GM12878 (cell line): Measurements from ENCODE around the gene ATXN3. TPM values are rescaled to one million over a fixed set of nuclear protein-coding genes. Genes with fewer than 3 reads are reported as not detected.

Experiments
- ATAC-seq: fragments of 200-7000 bp; cut with Tn5 transposase; 3 replicates; pipeline ENCODE4 v1.9.1; 2020; ENCODE audit warnings: mild to moderate bottlenecking, moderate library complexity
- BruUV-seq: library from RNA; stranded (reverse); fragments of 400-500 nt; replicated peaks from 2 replicates; lab custom pipeline; 2021; lab: Mats Ljungman, UMichigan
- CTCF ChIA-PET: fragments of 300-600 bp; sonication (Branson Sonifier 250); formaldehyde crosslinking; extraction: SDS; loops from one replicate; lab custom pipeline; 2021; ENCODE audit warnings: inconsistent platforms; lab: Yijun Ruan, JAX
- POLR2A ChIA-PET: fragments of 350-600 bp; formaldehyde crosslinking; extraction: SDS; loops from one replicate; lab custom pipeline; 2021; ENCODE audit warnings: inconsistent platforms; lab: Charles Lee
- RAD21 ChIA-PET: fragments of 300-600 bp; sonication (Branson Sonifier 250); formaldehyde crosslinking; loops from one replicate; lab custom pipeline; 2023; ENCODE audit warnings: antibody characterized with exemption; ENCODE audit not compliant: unreplicated experiment; lab: Charles Lee
- SMC1A ChIA-PET: fragments of 300-600 bp; sonication (Branson Sonifier 250); formaldehyde crosslinking; loops from one replicate; lab custom pipeline; 2023; ENCODE audit not compliant: unreplicated experiment, uncharacterized antibody; lab: Charles Lee
- DNase-seq: peaks from one replicate; pipeline ENCODE4 v3.0.0-alpha.2; 2011; ENCODE audit warnings: low read depth, low spot score
- FAIRE-seq: peaks from 3 replicates; lab custom pipeline; 2011; peaks lifted over from hg19 to GRCh38; lab: Jason Lieb, UNC
- H2AFZ ChIP-seq: 2 replicates; pipeline ENCODE4 v1.6.0; 2011; ENCODE audit warnings: low read depth, low read length, control low read depth; ENCODE audit not compliant: control insufficient read depth
- H3K27ac ChIP-seq: 2 replicates; pipeline ENCODE4 v1.5.1; 2011; ENCODE audit warnings: control low read depth; ENCODE audit not compliant: control insufficient read depth, insufficient read depth
- H3K27me3 ChIP-seq, 2 experiments: replicated peaks in 1 of 2; 2 replicates each; pipeline versions ENCODE4 v1.6.0 to v1.6.1; 2011; ENCODE audit warnings: low read length in 1 of 2; ENCODE audit not compliant: control insufficient read depth in 2 of 2, insufficient read depth in 2 of 2
- H3K36me3 ChIP-seq, 2 experiments: 2 replicates each; pipeline ENCODE4 v1.5.1; 2011; ENCODE audit warnings: low read length in 1 of 2; ENCODE audit not compliant: control insufficient read depth in 2 of 2, insufficient read depth in 2 of 2
- H3K4me1 ChIP-seq: 2 replicates; pipeline ENCODE4 v1.6.1; 2011; ENCODE audit warnings: mild to moderate bottlenecking, low read length, moderate library complexity, mixed read lengths; ENCODE audit not compliant: control insufficient read depth, insufficient read depth
- H3K4me2 ChIP-seq: 2 replicates; pipeline ENCODE4 v1.6.0; 2011; ENCODE audit warnings: control low read depth; ENCODE audit not compliant: control insufficient read depth, insufficient read depth
- H3K4me3 ChIP-seq: fragments of 200-600 bp; sonication (generic); 2 replicates; pipeline ENCODE4 v1.5.1; 2016
- H3K79me2 ChIP-seq: 2 replicates; pipeline ENCODE4 v1.6.0; 2011; ENCODE audit warnings: low read length; ENCODE audit not compliant: control insufficient read depth, insufficient read depth
- H3K9ac ChIP-seq: 2 replicates; pipeline ENCODE4 v1.8.0; 2011; ENCODE audit warnings: low read length, control low read depth, mixed read lengths; ENCODE audit not compliant: control insufficient read depth, insufficient read depth
- H3K9me3 ChIP-seq: replicated peaks from 3 replicates; pipeline ENCODE4 v1.5.1; 2011; ENCODE audit warnings: mild to moderate bottlenecking, low read length; ENCODE audit not compliant: control insufficient read depth, insufficient read depth
- H4K20me1 ChIP-seq: 2 replicates; pipeline ENCODE4 v1.6.0; 2011; ENCODE audit not compliant: control insufficient read depth, insufficient read depth
- EGR1 ChIP-seq, 2 experiments: IDR thresholded peaks; 1 replicate in 1 of 2; 2 replicates in 1 of 2; pipeline ENCODE4 v1.6.1; 2011 to 2012; ENCODE audit warnings: low read depth in 2 of 2, low read length in 2 of 2, borderline replicate concordance in 1 of 2, mild to moderate bottlenecking in 1 of 2, moderate library complexity in 1 of 2
- EP300 ChIP-seq, 2 experiments: fragments of 150-350 bp in 1 of 2; IDR thresholded peaks; 2 replicates each; pipeline ENCODE4 v1.6.1; 2011 to 2012; ENCODE audit warnings: low read depth in 2 of 2, low read length in 2 of 2, borderline replicate concordance in 1 of 2, improper control_type of control experiment in 1 of 2, inconsistent platforms in 1 of 2; ENCODE audit not compliant: control insufficient read depth in 1 of 2
- ESRRA ChIP-seq: IDR thresholded peaks from 2 replicates; pipeline ENCODE4 v1.6.1; 2012; ENCODE audit warnings: mild to moderate bottlenecking, low read length, improper control_type of control experiment
- MEF2B ChIP-seq: fragments of 450-650 bp; IDR thresholded peaks from 2 replicates; pipeline ENCODE4 v1.6.1; 2018; ENCODE audit warnings: mild to moderate bottlenecking, moderate library complexity; ENCODE audit not compliant: partially characterized antibody, poor library complexity, severe bottlenecking
- POU2F2 ChIP-seq: IDR thresholded peaks from 3 replicates; pipeline ENCODE4 v1.6.1; 2011; ENCODE audit warnings: low read depth, mild to moderate bottlenecking, low read length, borderline replicate concordance
- RUNX3 ChIP-seq: IDR thresholded peaks from 2 replicates; pipeline ENCODE4 v1.6.1; 2012; ENCODE audit warnings: low read length, inconsistent platforms
- TARDBP ChIP-seq: IDR thresholded peaks from 2 replicates; pipeline ENCODE4 v1.6.1; 2016; ENCODE audit warnings: borderline replicate concordance
- YY1 ChIP-seq: IDR thresholded peaks from 2 replicates; pipeline ENCODE4 v1.6.1; 2011; ENCODE audit warnings: low read depth, mild to moderate bottlenecking, low read length
- WGBS: methylation state at CpG from one replicate; pipeline ENCODE4 v1.1.6; 2016; ENCODE audit warnings: low lambda C conversion rate; ENCODE audit not compliant: insufficient replicate concordance, insufficient coverage; ENCODE audit errors: missing lambda C conversion rate; 5-methylcytosine and 5-hydroxymethylcytosine counted together
- in situ Hi-C: fragments of 300-500 bp; cut with MboI; formaldehyde crosslinking; loops from 9 replicates; pipeline ENCODE4 v1.14.3; 2018; ENCODE audit warnings: mixed read lengths
- intact Hi-C: fragments of 100-400 bp; cut with micrococcal nuclease; formaldehyde crosslinking; loops from one replicate; pipeline ENCODE4 v1.14.2; 2022; ENCODE audit not compliant: unreplicated experiment
- polyA plus RNA-seq, 11 experiments: library from polyadenylated mRNA; depleted of rRNA in 4 of 11; unstranded in 6 of 11; stranded (reverse) in 5 of 11; fragments of >200 nt; fragmentation: Nextera tagmentation in 4 of 11; fragmentation: Illumina TruSeq in 1 of 11; extraction: Ambion mirVana in 4 of 11; extraction: Trizol in 1 of 11; gene quantifications; 1 replicate in 1 of 11; 2 replicates in 10 of 11; pipeline versions ENCODE4 v1.2.1 to v1.2.3, GENCODE V29; 2011 to 2016; ENCODE audit warnings: inconsistent platforms in 2 of 11, missing spikeins in 2 of 11, low read depth in 1 of 11
- total RNA-seq, 4 experiments: library from RNA; depleted of rRNA in 3 of 4; stranded (reverse); fragments of >200 nt in 3 of 4; fragmentation: Illumina TruSeq in 1 of 4; extraction: Trizol in 1 of 4; gene quantifications; 2 replicates each; pipeline versions ENCODE4 v1.2.1 to v1.2.3, GENCODE V29; 2013 to 2021
- TF ChIP-seq, protein P1 (sequence below): fragments of 450-650 bp; IDR thresholded peaks from 2 replicates; pipeline ENCODE4 v1.6.1; 2016; ENCODE audit warnings: mild to moderate bottlenecking
- TF ChIP-seq, protein P2 (sequence below): fragments of 450-650 bp; IDR thresholded peaks from 2 replicates; pipeline ENCODE4 v1.6.1; 2016; ENCODE audit warnings: mild to moderate bottlenecking
- TF ChIP-seq, protein P3 (sequence below): IDR thresholded peaks from 2 replicates; pipeline ENCODE4 v1.6.1; 2011; ENCODE audit warnings: mild to moderate bottlenecking, low read depth, low read length, moderate library complexity; ENCODE audit not compliant: insufficient replicate concordance

Gene ATXN3
- total and polyA plus RNA-seq, 10 of the 15 experiments (the other 5 are each of a cell fraction or from before 2014, with no cell fraction given), result 15.1 to 27.3 (median 19.2) TPM

DNA sequence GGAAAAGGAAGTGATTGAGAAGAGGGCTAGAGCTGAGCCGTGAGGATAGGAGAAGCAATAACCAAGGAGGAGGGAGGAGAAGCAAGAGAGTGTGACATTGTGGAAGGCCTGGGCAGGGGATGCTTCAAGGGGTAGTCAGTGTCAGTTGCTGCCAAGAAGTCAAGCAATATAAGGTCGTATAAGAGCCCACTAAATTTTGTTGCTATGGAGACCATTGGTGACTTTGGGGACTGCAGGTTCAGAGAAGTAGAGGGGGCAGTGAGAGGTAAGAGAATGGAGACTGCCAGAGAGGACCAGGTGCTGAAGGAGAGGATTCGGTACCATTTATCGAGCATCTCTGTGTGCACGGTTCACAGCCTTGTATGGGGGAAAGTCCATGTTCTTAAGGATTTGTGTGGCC, 3.1 kb upstream of the ATXN3 start (continued):
- no peak for TF ChIP-seq EP300 (IDR thresholded peaks at IDR 0.05; ENCODE audit: borderline replicate concordance in 1 of 2, control insufficient read depth in 1 of 2, low read depth in 2 of 2, low read length in 2 of 2)
- TF ChIP-seq, all 136 proteins: peak for 0

DNA sequence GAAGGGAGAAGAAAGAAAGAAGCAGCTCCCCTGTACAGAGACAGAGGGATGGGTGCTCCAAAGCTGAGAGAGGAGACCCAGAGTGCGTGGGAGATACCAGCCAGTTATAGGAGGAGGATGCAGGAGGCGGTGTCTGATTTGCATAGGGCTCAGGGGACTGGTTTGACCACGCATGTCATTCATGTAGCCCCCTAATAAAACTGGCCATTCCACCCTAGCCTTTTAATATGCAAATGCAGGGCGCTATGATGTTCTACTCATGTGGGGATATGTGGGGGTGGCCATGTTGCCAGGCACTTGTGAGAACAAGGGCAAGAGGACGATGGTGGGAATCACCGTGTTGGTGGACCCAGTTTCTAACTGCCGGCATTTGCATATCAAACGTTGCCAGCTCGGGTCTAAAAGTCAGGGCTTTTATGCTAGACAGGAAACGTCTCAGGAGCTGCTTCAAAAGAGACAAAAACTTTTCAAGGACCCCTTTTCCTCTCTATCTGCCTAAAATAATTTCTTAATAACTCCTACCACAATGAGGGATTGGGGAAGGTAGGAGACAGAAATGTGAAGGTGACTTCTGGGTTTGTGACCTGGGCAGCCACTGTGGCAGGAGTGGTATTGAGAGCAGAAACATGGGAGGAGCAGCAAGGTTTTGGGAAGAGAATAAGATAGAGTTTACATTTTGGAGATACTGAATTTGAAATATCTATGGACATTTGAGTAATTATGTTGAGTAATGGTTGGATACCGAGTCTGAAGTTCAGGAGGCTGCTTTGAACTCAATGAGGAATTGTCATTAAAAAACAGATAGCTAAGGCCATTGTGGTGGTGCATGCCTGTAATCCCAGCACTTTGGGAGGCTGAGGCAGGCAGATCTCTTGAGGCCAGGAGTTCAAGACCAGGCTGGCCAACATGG, 2.2 kb upstream of the ATXN3 start:
- 10% methylated on average over 11 of the region's 11 CpGs for WGBS
- in situ Hi-C loops, result no loop called here
- H3K27ac ChIP-seq, result no peak overlapping the region
- no peaks in the 10 kb centered on the region for H3K27me3 ChIP-seq
- no peaks in the 10 kb centered on the region; the same call in 1 of the 2 replicates for H3K4me1 ChIP-seq
- no TSS peak for BruUV-seq
- ATAC-seq (no peak; the same call in 2 of the 3 replicates), FAIRE-seq (no peak), DNase-seq (no peak)
- peak overlapping the region; percentile 36 for H3K4me2 ChIP-seq
- no peaks in the 10 kb centered on the region for H4K20me1 ChIP-seq
- POLR2A ChIA-PET, result interaction anchor here (4.7 kb wide), 1 partner anchor 13 kb away, joined by 45 read pairs; the partner anchor contains the start of genes CPSF2 and NDUFB1
- H3K4me3 ChIP-seq, result no peak overlapping the region
- TF ChIP-seq RUNX3, result no peak
- peak in 1 of 2 experiments; percentile 6; a peak in 1 of 3 replicates for TF ChIP-seq EGR1 (IDR thresholded peaks at IDR 0.05; ENCODE audit: borderline replicate concordance in 1 of 2, low read depth in 2 of 2, low read length in 2 of 2)
- TF ChIP-seq, protein P1, sequence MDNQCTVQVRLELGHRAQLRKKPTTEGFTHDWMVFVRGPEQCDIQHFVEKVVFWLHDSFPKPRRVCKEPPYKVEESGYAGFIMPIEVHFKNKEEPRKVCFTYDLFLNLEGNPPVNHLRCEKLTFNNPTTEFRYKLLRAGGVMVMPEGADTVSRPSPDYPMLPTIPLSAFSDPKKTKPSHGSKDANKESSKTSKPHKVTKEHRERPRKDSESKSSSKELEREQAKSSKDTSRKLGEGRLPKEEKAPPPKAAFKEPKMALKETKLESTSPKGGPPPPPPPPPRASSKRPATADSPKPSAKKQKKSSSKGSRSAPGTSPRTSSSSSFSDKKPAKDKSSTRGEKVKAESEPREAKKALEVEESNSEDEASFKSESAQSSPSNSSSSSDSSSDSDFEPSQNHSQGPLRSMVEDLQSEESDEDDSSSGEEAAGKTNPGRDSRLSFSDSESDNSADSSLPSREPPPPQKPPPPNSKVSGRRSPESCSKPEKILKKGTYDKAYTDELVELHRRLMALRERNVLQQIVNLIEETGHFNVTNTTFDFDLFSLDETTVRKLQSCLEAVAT, result peak; percentile 67; the same call in 1 of the 2 replicates
- no peak for TF ChIP-seq ESRRA
- peak; percentile 21 for TF ChIP-seq MEF2B
- no peak for TF ChIP-seq TARDBP
- TF ChIP-seq, protein P2, sequence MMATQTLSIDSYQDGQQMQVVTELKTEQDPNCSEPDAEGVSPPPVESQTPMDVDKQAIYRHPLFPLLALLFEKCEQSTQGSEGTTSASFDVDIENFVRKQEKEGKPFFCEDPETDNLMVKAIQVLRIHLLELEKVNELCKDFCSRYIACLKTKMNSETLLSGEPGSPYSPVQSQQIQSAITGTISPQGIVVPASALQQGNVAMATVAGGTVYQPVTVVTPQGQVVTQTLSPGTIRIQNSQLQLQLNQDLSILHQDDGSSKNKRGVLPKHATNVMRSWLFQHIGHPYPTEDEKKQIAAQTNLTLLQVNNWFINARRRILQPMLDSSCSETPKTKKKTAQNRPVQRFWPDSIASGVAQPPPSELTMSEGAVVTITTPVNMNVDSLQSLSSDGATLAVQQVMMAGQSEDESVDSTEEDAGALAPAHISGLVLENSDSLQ, result peak; percentile 81
- TF ChIP-seq, protein P3, sequence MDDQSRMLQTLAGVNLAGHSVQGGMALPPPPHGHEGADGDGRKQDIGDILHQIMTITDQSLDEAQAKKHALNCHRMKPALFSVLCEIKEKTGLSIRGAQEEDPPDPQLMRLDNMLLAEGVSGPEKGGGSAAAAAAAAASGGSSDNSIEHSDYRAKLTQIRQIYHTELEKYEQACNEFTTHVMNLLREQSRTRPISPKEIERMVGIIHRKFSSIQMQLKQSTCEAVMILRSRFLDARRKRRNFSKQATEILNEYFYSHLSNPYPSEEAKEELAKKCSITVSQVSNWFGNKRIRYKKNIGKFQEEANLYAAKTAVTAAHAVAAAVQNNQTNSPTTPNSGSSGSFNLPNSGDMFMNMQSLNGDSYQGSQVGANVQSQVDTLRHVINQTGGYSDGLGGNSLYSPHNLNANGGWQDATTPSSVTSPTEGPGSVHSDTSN, result peak; percentile 11
- TF ChIP-seq POU2F2, result peak; percentile 92
- TF ChIP-seq YY1, result 0 out of 2 replicates have a peak, but pooled peaks have one; percentile 45
- H3K9me3 ChIP-seq, result no peaks in the 10 kb centered on the region
- SMC1A ChIA-PET, result interaction anchor here (0.9 to 1.7 kb wide), 3 partner anchors 9 to 12 kb away, joined by 3 to 7 read pairs (median 7); partner anchors contain the start of genes CPSF2 and NDUFB1
- intact Hi-C loops, result loop anchor here (5.0 kb wide), 1 partner anchor 66 kb away; the partner anchor contains the start of gene TRIP11
- RAD21 ChIA-PET, result interaction anchor here (1.3 to 3.1 kb wide), 2 partner anchors 15 to 68 kb away, joined by 3 to 28 read pairs; partner anchors contain the start of genes CPSF2 and NDUFB1
- no peaks in the 10 kb centered on the region for H3K36me3 ChIP-seq
- H3K9ac ChIP-seq, result no peak overlapping the region
- CTCF ChIA-PET, result interaction anchor here (0.6 to 4.9 kb wide), 5 partner anchors 8 to 63 kb away, joined by 3 to 143 read pairs (median 4); partner anchors contain the start of genes CPSF2 and NDUFB1
- peaks cover 15% of the 10 kb centered on the region for H3K79me2 ChIP-seq
- peak overlapping the region; percentile 80 for H2AFZ ChIP-seq
